GM18526 (cell line): ENCODE results near the gene FAM53B.

Experiments used
- POLR2A ChIP-seq: IDR thresholded peaks from 3 replicates; pipeline ENCODE4 v1.6.1; 2011; ENCODE audit not compliant: insufficient read length; ENCODE audit errors: extremely low read depth

The FAM53B gene

GRCh38 chr10:124592101-124592500 is 152.1 kb downstream of the FAM53B start:
- TF ChIP-seq POLR2A, result no peak

GRCh38 chr10:124591123-124591495 is 153.1 kb downstream of the FAM53B start:
- TF ChIP-seq POLR2A, result no peak

- TF ChIP-seq POLR2A, result no peak
Measured at GRCh38 chr10:124590216-124591122, 153.7 kb downstream of the FAM53B start.

GRCh38 chr10:124589491-124590041 is 154.6 kb downstream of the FAM53B start:
- no peak for TF ChIP-seq POLR2A

- no peak for TF ChIP-seq POLR2A
Measured at GRCh38 chr10:124588736-124589490, 155.3 kb downstream of the FAM53B start.

- no peak for TF ChIP-seq POLR2A
Measured at GRCh38 chr10:124587811-124588211, 156.4 kb downstream of the FAM53B start.

GRCh38 chr10:124586142-124586541 is 158.0 kb downstream of the FAM53B start:
- TF ChIP-seq POLR2A, result no peak

GRCh38 chr10:124579011-124579399 is 165.2 kb downstream of the FAM53B start:
- no peak for TF ChIP-seq POLR2A

- TF ChIP-seq POLR2A, result no peak
Measured at GRCh38 chr10:124578231-124579010, 165.8 kb downstream of the FAM53B start.

- no peak for TF ChIP-seq POLR2A
Measured at GRCh38 chr10:124577651-124578050, 166.5 kb downstream of the FAM53B start.

- TF ChIP-seq POLR2A, result no peak
Measured at GRCh38 chr10:124576526-124577420, 167.4 kb downstream of the FAM53B start.

GRCh38 chr10:124575107-124576035 is 168.8 kb downstream of the FAM53B start:
- TF ChIP-seq POLR2A, result no peak

GRCh38 chr10:124574456-124575070 is 169.6 kb downstream of the FAM53B start:
- no peak for TF ChIP-seq POLR2A
